PFSK-1 (cell line): ENCODE measurements around the gene CLDN20.

Experiments
- POLR2AphosphoS5 ChIP-seq: IDR thresholded peaks from 2 replicates; pipeline ENCODE4 v1.6.1; 2012; ENCODE audit warnings: low read depth, mild to moderate bottlenecking, control low read depth, low read length, moderate library complexity
- REST ChIP-seq, 2 experiments: IDR thresholded peaks; 2 replicates each; pipeline versions ENCODE4 v1.6.1 to v1.8.0; 2011 to 2012; ENCODE audit warnings: low read depth in 2 of 2, low read length in 2 of 2, control low read depth in 1 of 2, inconsistent platforms in 1 of 2, mild to moderate bottlenecking in 1 of 2, moderate library complexity in 1 of 2; ENCODE audit not compliant: insufficient read depth in 1 of 2
- SIN3A ChIP-seq: IDR thresholded peaks from 2 replicates; pipeline ENCODE4 v1.6.1; 2012; ENCODE audit warnings: mild to moderate bottlenecking, low read length, moderate library complexity, borderline replicate concordance; ENCODE audit not compliant: insufficient read depth
- TAF1 ChIP-seq: IDR thresholded peaks from 2 replicates; pipeline ENCODE4 v1.6.1; 2012; ENCODE audit warnings: low read length, control low read depth, borderline replicate concordance; ENCODE audit not compliant: insufficient read depth

DNA sequence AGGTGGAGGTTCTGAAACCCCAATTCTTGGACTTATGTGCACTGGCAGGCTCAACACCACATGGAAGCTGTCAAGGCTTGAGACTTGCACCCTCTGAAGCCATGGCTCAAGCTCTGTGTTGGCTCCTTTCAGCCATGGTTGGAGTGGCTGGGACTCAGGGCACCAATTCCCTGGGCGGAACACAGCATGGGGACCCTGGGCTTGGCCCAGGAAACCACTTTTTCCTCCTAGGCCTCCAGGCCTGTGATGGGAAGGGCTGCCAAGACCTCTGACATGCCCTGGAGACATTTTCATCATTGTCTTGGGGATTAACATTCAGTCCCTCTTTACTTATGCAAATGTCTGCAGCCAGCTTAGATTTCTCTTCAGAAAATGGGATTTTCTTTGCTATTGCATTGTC is 26.2 kb upstream of the CLDN20 start:
- no peak for TF ChIP-seq REST (IDR thresholded peaks at IDR 0.05; ENCODE audit: insufficient read depth in 1 of 2, low read depth in 2 of 2, low read length in 2 of 2)
- no peak for TF ChIP-seq POLR2AphosphoS5
- TF ChIP-seq TAF1: no peak
- no peak for TF ChIP-seq SIN3A
